Measurements from ENCODE around the gene F8. TPM values are rescaled to one million over a fixed set of nuclear protein-coding genes. Genes with fewer than 3 reads are reported as not detected.
A peak's percentile ranks its signal among the peaks of the same experiment; 100 is the strongest.

F8 gene
- total and polyA plus RNA-seq, 9 of the 15 experiments (the other 6 are each of a cell fraction or from before 2014, with no cell fraction given): 0.41 to 3.8 (median 0.91) TPM

DNA sequence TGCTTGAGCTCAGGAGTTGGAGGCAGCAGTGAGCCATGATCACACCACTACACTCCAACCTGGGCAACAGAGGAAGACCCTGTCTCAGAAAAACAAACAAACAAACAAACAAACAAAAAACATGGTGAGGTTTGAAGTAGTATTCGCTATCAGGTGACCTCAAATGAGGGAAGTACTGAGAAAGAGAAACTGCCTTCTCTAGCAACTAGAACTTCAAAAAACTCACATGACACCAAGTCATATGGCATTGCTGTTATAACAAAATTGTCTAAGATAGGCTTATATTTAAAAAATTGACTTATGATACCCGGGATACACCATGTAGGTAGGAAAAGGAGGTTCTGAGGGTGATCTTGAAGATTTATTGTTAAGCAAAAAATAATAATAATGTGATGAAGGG, 227.5 kb downstream of the F8 start (continued):
- TF ChIP-seq, protein P1, sequence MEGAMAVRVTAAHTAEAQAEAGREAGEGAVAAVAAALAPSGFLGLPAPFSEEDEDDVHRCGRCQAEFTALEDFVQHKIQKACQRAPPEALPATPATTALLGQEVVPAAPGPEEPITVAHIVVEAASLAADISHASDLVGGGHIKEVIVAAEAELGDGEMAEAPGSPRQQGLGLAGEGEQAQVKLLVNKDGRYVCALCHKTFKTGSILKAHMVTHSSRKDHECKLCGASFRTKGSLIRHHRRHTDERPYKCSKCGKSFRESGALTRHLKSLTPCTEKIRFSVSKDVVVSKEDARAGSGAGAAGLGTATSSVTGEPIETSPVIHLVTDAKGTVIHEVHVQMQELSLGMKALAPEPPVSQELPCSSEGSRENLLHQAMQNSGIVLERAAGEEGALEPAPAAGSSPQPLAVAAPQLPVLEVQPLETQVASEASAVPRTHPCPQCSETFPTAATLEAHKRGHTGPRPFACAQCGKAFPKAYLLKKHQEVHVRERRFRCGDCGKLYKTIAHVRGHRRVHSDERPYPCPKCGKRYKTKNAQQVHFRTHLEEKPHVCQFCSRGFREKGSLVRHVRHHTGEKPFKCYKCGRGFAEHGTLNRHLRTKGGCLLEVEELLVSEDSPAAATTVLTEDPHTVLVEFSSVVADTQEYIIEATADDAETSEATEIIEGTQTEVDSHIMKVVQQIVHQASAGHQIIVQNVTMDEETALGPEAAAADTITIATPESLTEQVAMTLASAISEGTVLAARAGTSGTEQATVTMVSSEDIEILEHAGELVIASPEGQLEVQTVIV (CRISPR knock-in tag; IDR thresholded peaks at IDR 0.05; ENCODE audit: borderline replicate concordance): no peak
- TF ChIP-seq SUPT5H (IDR thresholded peaks at IDR 0.05) (peak; percentile 4; the same call in 1 of the 2 replicates), JUNB (CRISPR knock-in tag; conservative IDR thresholded peaks at IDR 0.05) (no peak), DMBX1 (CRISPR knock-in tag; IDR thresholded peaks at IDR 0.05; ENCODE audit: borderline replicate concordance) (no peak), C11orf30 (IDR thresholded peaks at IDR 0.05; ENCODE audit: low read depth) (no peak), SAFB (IDR thresholded peaks at IDR 0.05; ENCODE audit: borderline replicate concordance, low read depth, low read length) (no peak), BCL6 (CRISPR knock-in tag; IDR thresholded peaks at IDR 0.05) (no peak), POLR2AphosphoS5 (IDR thresholded peaks at IDR 0.05; ENCODE audit: control insufficient read depth, insufficient read depth, low read depth, low read length) (0 out of 2 replicates have a peak, but pooled peaks have one; percentile 4), RBBP5 (IDR thresholded peaks at IDR 0.05; ENCODE audit: borderline replicate concordance, insufficient read depth, low read length, poor library complexity, severe bottlenecking) (no peak), ETS2 (tag; IDR thresholded peaks at IDR 0.05; ENCODE audit: borderline replicate concordance, poor library complexity, severe bottlenecking) (no peak), DPF2 (IDR thresholded peaks at IDR 0.05) (no peak), ZNF668 (CRISPR knock-in tag; IDR thresholded peaks at IDR 0.05) (no peak), POLR3G (IDR thresholded peaks at IDR 0.05; ENCODE audit: extremely low read depth, insufficient read length, insufficient replicate concordance) (no peak), PYGO2 (tag; IDR thresholded peaks at IDR 0.05) (no peak), MYC (IDR thresholded peaks at IDR 0.05; ENCODE audit: low read depth, low read length) (no peak), MYC (CRISPR knock-in tag; IDR thresholded peaks at IDR 0.05; ENCODE audit: borderline replicate concordance, low read depth) (no peak), ZKSCAN8 (CRISPR knock-in tag; IDR thresholded peaks at IDR 0.05) (no peak), YY1 (IDR thresholded peaks at IDR 0.05; ENCODE audit: borderline replicate concordance in 1 of 3, control insufficient read depth in 1 of 3, extremely low read depth in 1 of 3, insufficient read depth in 3 of 3, insufficient read length in 1 of 3, insufficient replicate concordance in 2 of 3, low read depth in 1 of 3, low read length in 2 of 3) (no peak)
- TF ChIP-seq, protein P2, sequence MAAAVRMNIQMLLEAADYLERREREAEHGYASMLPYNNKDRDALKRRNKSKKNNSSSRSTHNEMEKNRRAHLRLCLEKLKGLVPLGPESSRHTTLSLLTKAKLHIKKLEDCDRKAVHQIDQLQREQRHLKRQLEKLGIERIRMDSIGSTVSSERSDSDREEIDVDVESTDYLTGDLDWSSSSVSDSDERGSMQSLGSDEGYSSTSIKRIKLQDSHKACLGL (CRISPR knock-in tag; IDR thresholded peaks at IDR 0.05; ENCODE audit: borderline replicate concordance, poor library complexity, severe bottlenecking): no peak
- TF ChIP-seq, protein P3, sequence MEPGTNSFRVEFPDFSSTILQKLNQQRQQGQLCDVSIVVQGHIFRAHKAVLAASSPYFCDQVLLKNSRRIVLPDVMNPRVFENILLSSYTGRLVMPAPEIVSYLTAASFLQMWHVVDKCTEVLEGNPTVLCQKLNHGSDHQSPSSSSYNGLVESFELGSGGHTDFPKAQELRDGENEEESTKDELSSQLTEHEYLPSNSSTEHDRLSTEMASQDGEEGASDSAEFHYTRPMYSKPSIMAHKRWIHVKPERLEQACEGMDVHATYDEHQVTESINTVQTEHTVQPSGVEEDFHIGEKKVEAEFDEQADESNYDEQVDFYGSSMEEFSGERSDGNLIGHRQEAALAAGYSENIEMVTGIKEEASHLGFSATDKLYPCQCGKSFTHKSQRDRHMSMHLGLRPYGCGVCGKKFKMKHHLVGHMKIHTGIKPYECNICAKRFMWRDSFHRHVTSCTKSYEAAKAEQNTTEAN (CRISPR knock-in tag; IDR thresholded peaks at IDR 0.05): no peak

Measured in K562 (cell line).